ENCODE results near the gene UBE2K. TPM values are rescaled to one million over a fixed set of nuclear protein-coding genes. Genes with fewer than 3 reads are reported as not detected.
A peak's percentile ranks its signal among the peaks of the same experiment; 100 is the strongest.
"Not testable (repeated sequence)": the region's sequence is repeated elsewhere in the genome, so short reads cannot be mapped to it uniquely, and the experiment has no call there.

UBE2K gene
- total and polyA plus RNA-seq, 2 of the 13 experiments (the other 11 are each of a cell fraction or from before 2014, with no cell fraction given), result 36.2 to 81.0 TPM

DNA sequence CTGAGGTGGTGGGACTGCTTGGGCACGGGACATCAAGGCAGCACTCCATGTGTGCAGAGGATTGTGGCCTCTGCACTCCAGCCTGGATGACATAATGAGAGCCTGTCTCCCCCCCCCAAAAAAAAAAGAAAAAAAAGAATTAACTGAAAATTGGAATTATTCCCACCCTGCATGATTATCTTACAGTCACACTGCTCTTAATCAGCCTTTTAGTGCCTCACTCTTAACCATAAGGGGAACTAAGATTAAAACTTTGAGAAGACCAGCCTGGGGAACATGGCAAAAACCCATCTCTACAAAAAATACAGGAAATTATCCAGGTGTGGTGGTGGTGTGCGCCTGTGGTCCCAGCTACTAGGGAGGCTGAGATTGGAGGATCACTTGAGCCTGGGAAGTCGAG, 94.6 kb downstream of the UBE2K start (continued):
- TF ChIP-seq ZNF496 (CRISPR knock-in tag; IDR thresholded peaks at IDR 0.05; ENCODE audit: insufficient replicate concordance), result no peak

DNA sequence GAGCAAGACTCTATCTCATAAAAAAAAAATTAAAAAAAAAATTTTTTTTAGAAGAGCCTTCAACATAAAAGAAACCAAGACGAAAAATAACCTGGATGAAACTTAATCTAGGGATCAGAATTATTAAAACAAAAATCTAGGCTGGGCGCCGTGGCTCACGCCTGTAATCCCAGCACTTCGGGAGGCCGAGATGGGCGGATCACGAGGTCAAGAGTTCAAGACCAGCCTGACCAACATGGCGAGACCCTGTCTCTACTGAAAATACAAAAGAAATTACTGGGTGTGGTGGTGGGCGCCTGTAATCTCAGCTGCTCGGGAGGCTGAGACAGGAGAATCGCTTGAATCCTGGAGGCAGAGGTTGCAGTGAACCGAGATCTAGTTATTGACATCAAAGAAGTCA, 95.0 kb downstream of the UBE2K start:
- H3K9ac ChIP-seq (ENCODE audit: insufficient read depth, low read depth, low read length); H4K20me1 ChIP-seq (ENCODE audit: insufficient read depth, low read length); DNase-seq (ENCODE audit: low spot score); H3K4me2 ChIP-seq (ENCODE audit: low read depth, low read length); H3K36me3 ChIP-seq (replicated peaks in 1 of 2; ENCODE audit: control insufficient read depth in 1 of 2, insufficient read depth in 2 of 2, low read length in 2 of 2); H3K27ac ChIP-seq (ENCODE audit: extremely low read length, insufficient read depth, low read length); H3K4me1 ChIP-seq (ENCODE audit: insufficient read depth, low read length); POLR2A ChIA-PET; in situ Hi-C loops (cut with HindIII; ENCODE audit: extremely low pct_ligation_motif_present, low pct_unique_long_range_greater_than_20kb); FAIRE-seq; H3K27me3 ChIP-seq (ENCODE audit: control insufficient read depth in 1 of 2, insufficient read depth in 2 of 2, low read length in 2 of 2); H2AFZ ChIP-seq (ENCODE audit: low read length); CTCF ChIA-PET (ENCODE audit: low intra/inter-chr PET ratio, low total read pairs); H3K4me3 ChIP-seq (replicated peaks in 1 of 3; ENCODE audit: insufficient read depth in 1 of 3, low read depth in 2 of 3, low read length in 3 of 3); intact Hi-C loops (cut with micrococcal nuclease; ENCODE audit: unreplicated experiment); BruUV-seq (replicated peaks); H3K9me3 ChIP-seq (ENCODE audit: low read length); H3K79me2 ChIP-seq (ENCODE audit: insufficient read depth, low read length); ATAC-seq: not testable (repeated sequence)
- WGBS (ENCODE audit: low lambda C conversion rate), result 70% methylated on average over 13 of the region's 13 CpGs

DNA sequence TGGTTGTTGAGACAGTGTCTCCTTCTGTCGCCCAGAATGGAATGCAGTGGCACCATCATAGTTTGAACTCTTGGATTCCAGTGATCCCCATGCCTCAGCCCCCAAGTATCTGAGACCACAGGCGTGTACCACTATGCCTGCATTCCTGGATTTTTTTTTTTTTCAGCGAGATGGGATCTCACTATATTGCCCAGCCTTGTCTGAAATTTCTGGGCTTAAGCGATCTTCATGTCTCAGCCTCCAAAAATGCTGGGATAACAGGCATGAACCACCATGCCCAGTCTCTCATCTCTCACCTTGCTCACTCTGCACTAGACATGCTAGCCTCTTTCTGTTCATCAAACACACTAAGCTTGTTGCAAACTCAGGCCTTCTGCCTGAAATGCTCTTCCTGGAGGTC, 104.1 kb downstream of the UBE2K start:
- POLR2A ChIA-PET, result no interaction called here
- TF ChIP-seq ZNF121 (CRISPR knock-in tag; IDR thresholded peaks at IDR 0.05) (peak; percentile 89), JUN (CRISPR knock-in tag; IDR thresholded peaks at IDR 0.05) (no peak)
- peak; percentile 30 for DNase-seq (ENCODE audit: low spot score)
- Histone ChIP-seq H3K79me2 (ENCODE audit: insufficient read depth, low read length) (no peaks in the 10 kb centered on the region), H3K27me3 (ENCODE audit: control insufficient read depth in 1 of 2, insufficient read depth in 2 of 2, low read length in 2 of 2) (no peaks in the 10 kb centered on the region), H3K4me3 (replicated peaks in 1 of 3; ENCODE audit: insufficient read depth in 1 of 3, low read depth in 2 of 3, low read length in 3 of 3) (no peak overlapping the region), H4K20me1 (ENCODE audit: insufficient read depth, low read length) (no peaks in the 10 kb centered on the region), H3K9ac (ENCODE audit: insufficient read depth, low read depth, low read length) (no peak overlapping the region), H3K27ac (ENCODE audit: extremely low read length, insufficient read depth, low read length) (no peak overlapping the region), H3K4me2 (ENCODE audit: low read depth, low read length) (no peak overlapping the region), H3K36me3 (replicated peaks in 1 of 2; ENCODE audit: control insufficient read depth in 1 of 2, insufficient read depth in 2 of 2, low read length in 2 of 2) (no peaks in the 10 kb centered on the region), H3K4me1 (ENCODE audit: insufficient read depth, low read length) (peaks cover 21% of the 10 kb centered on the region), H3K9me3 (ENCODE audit: low read length) (no peaks in the 10 kb centered on the region), H2AFZ (ENCODE audit: low read length) (no peak overlapping the region)
- intact Hi-C loops (cut with micrococcal nuclease; ENCODE audit: unreplicated experiment), result no loop called here
- CTCF ChIA-PET (ENCODE audit: low intra/inter-chr PET ratio, low total read pairs), result no interaction called here
- ATAC-seq, result peak; percentile 34; the same call in 2 of the 3 replicates
- WGBS (ENCODE audit: low lambda C conversion rate), result 10% methylated on average over 4 of the region's 4 CpGs
- in situ Hi-C loops (cut with HindIII; ENCODE audit: extremely low pct_ligation_motif_present, low pct_unique_long_range_greater_than_20kb), result no loop called here
- FAIRE-seq, result no peak
- BruUV-seq (replicated peaks), result no TSS peak

Data from HepG2 (cell line).